Measurements from ENCODE around the gene GFER. TPM values are rescaled to one million over a fixed set of nuclear protein-coding genes. Genes with fewer than 3 reads are reported as not detected.
A peak's percentile ranks its signal among the peaks of the same experiment; 100 is the strongest.

Gene GFER
- total and polyA plus RNA-seq, 9 of the 15 experiments (the other 6 are each of a cell fraction or from before 2014, with no cell fraction given): 4.3 to 53.7 (median 19.8) TPM

DNA sequence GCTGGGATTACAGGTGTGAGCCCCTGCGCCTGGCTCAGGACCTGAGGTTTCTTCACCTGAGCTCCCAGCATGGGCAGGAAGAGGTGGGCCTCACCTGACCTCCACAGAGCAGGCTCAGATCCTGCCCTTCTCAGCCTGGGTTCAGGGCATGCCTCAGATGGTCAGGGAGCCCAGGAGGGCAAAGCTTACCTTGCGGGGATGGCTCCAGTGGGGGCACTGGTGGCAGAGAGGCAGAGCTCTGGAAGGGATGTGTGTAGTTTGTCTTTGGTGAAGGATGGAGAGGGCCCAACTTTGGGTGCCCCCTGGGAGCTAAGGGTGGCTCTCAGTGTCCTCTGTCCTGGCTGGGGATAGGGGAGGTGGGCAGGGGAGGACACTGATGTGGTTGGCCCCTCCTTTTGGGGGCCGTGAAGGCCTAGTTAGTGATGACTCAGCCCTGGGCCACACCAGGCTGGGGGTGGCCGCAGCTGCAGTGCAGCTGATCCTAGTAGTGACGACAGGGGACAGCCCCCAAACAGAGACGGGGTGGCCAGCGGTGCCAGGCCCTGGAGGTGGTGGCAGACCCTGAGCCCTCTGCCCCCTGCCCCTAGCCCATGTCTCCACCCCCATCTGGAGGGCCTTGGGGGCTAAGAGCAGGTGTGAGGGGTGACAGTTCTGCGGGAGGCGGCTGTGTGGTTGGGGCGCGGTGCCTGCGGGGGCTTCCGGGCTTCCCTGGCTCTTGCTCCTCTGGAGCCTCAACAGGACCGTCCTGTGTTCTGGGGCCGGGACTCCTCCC is 48.5 kb downstream of the GFER start (continued):
- TF ChIP-seq, protein P1, sequence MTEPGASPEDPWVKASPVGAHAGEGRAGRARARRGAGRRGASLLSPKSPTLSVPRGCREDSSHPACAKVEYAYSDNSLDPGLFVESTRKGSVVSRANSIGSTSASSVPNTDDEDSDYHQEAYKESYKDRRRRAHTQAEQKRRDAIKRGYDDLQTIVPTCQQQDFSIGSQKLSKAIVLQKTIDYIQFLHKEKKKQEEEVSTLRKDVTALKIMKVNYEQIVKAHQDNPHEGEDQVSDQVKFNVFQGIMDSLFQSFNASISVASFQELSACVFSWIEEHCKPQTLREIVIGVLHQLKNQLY (CRISPR knock-in tag; conservative IDR thresholded peaks at IDR 0.05): no peak
- TF ChIP-seq NFIX (CRISPR knock-in tag; IDR thresholded peaks at IDR 0.05; ENCODE audit: low read depth): no peak
- TF ChIP-seq POLR2H (tag; IDR thresholded peaks at IDR 0.05; ENCODE audit: low read depth): no peak
- no peak for TF ChIP-seq RUNX1 (IDR thresholded peaks at IDR 0.05; ENCODE audit: low read depth)
- TF ChIP-seq WHSC1 (IDR thresholded peaks at IDR 0.05; ENCODE audit: low read length): no peak
- TF ChIP-seq ZBTB1 (CRISPR knock-in tag; IDR thresholded peaks at IDR 0.05; ENCODE audit: borderline replicate concordance, low read depth): peak; percentile 66; the same call in 1 of the 2 replicates
- no peak for TF ChIP-seq ZNF79 (CRISPR knock-in tag; IDR thresholded peaks at IDR 0.05; ENCODE audit: low read depth)
- TF ChIP-seq, protein P2, sequence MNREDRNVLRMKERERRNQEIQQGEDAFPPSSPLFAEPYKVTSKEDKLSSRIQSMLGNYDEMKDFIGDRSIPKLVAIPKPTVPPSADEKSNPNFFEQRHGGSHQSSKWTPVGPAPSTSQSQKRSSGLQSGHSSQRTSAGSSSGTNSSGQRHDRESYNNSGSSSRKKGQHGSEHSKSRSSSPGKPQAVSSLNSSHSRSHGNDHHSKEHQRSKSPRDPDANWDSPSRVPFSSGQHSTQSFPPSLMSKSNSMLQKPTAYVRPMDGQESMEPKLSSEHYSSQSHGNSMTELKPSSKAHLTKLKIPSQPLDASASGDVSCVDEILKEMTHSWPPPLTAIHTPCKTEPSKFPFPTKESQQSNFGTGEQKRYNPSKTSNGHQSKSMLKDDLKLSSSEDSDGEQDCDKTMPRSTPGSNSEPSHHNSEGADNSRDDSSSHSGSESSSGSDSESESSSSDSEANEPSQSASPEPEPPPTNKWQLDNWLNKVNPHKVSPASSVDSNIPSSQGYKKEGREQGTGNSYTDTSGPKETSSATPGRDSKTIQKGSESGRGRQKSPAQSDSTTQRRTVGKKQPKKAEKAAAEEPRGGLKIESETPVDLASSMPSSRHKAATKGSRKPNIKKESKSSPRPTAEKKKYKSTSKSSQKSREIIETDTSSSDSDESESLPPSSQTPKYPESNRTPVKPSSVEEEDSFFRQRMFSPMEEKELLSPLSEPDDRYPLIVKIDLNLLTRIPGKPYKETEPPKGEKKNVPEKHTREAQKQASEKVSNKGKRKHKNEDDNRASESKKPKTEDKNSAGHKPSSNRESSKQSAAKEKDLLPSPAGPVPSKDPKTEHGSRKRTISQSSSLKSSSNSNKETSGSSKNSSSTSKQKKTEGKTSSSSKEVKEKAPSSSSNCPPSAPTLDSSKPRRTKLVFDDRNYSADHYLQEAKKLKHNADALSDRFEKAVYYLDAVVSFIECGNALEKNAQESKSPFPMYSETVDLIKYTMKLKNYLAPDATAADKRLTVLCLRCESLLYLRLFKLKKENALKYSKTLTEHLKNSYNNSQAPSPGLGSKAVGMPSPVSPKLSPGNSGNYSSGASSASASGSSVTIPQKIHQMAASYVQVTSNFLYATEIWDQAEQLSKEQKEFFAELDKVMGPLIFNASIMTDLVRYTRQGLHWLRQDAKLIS (CRISPR knock-in tag; IDR thresholded peaks at IDR 0.05): no peak
- TF ChIP-seq ZNF165 (CRISPR knock-in tag; IDR thresholded peaks at IDR 0.05; ENCODE audit: borderline replicate concordance): no peak
- TF ChIP-seq RHOXF2B (CRISPR knock-in tag; conservative IDR thresholded peaks at IDR 0.05): no peak
- TF ChIP-seq KAT2B (IDR thresholded peaks at IDR 0.05; ENCODE audit: low read depth, low read length): no peak
- TF ChIP-seq, protein P3, sequence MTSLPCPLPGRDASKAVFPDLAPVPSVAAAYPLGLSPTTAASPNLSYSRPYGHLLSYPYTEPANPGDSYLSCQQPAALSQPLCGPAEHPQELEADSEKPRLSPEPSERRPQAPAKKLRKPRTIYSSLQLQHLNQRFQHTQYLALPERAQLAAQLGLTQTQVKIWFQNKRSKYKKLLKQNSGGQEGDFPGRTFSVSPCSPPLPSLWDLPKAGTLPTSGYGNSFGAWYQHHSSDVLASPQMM (CRISPR knock-in tag; IDR thresholded peaks at IDR 0.05): no peak
- peak; percentile 24; the same call in 1 of the 2 replicates for TF ChIP-seq CREM (IDR thresholded peaks at IDR 0.05; ENCODE audit: low read depth)
- no peak for TF ChIP-seq ELF1 (tag; IDR thresholded peaks at IDR 0.05)
- 0 out of 2 replicates have a peak, but pooled peaks have one; percentile 24 for TF ChIP-seq CBFA2T2 (conservative IDR thresholded peaks at IDR 0.05)
- TF ChIP-seq TAF1 (IDR thresholded peaks at IDR 0.05; ENCODE audit: control insufficient read depth, extremely low read depth, insufficient read depth, low read length, severe bottlenecking): no peak
- TF ChIP-seq, protein P4, sequence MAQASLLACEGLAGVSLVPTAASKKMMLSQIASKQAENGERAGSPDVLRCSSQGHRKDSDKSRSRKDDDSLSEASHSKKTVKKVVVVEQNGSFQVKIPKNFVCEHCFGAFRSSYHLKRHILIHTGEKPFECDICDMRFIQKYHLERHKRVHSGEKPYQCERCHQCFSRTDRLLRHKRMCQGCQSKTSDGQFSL (CRISPR knock-in tag; IDR thresholded peaks at IDR 0.05): no peak
- TF ChIP-seq, protein P4 (tag; IDR thresholded peaks at IDR 0.05): no peak
- no peak for TF ChIP-seq SRF (CRISPR knock-in tag; IDR thresholded peaks at IDR 0.05)
- TF ChIP-seq CHD4 (IDR thresholded peaks at IDR 0.05; ENCODE audit: insufficient read depth, insufficient replicate concordance, low read depth, low read length, poor library complexity, severe bottlenecking): no peak
- TF ChIP-seq BRD9 (IDR thresholded peaks at IDR 0.05; ENCODE audit: low read depth, partially characterized antibody): no peak
- TF ChIP-seq XRCC3 (IDR thresholded peaks at IDR 0.05): no peak
